GM20000 (cell line): ENCODE data around the gene SEZ6L.
A peak's percentile ranks its signal among the peaks of the same experiment; 100 is the strongest.

Source experiments
- DNase-seq: peaks from one replicate; pipeline ENCODE4 v3.0.0; 2012; ENCODE audit warnings: low spot score
- TF ChIP-seq, protein P1 (sequence below): IDR thresholded peaks from 2 replicates; pipeline ENCODE4 v1.5.1; 2012; ENCODE audit warnings: mild to moderate bottlenecking, control low read depth; ENCODE audit errors: extremely low read depth, missing control alignments

SEZ6L gene

DNA sequence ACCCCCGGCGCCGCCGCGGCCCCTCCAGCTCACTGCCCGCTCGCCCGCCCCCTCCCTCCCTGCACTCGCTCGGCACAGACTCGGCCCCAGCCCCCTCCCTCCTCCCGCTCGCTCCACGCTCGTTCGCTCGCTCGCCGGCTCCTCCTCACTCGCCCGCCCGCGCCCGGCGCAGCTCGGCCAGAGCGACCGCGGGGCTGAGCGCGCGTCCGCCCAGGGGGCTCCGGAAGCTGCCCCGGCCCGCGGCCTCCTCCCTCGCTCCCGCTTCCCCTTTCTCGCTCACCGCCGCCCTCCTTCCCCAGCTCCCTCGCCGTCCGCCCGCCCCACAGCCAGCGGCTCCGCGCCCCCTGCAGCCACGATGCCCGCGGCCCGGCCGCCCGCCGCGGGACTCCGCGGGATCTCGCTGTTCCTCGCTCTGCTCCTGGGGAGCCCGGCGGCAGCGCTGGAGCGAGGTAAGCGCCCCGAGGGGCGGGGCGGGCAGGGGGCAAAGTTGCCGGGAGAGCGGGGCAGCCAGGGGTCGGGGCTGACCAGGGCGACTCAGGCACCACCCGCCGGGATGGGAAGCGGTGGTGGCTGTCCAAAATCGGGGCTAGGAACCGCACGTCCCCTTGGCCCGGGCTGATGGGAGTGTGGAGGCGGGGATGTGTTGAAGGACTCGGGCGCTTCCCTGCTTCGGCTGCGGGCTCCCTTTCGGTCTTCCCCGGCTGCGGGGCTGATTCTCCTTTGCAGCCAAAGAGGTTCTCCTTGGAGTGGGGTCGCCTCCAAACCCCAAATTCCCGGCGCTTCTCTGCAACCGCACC, at the start of gene SEZ6L:
Gene SEZ6L, plus strand, starts transcription at position 148 of the 797 bp plus-strand sequence. Its CDS starts 208 bp downstream, at position 356.
- peak; percentile 69 for DNase-seq
- TF ChIP-seq, protein P1, sequence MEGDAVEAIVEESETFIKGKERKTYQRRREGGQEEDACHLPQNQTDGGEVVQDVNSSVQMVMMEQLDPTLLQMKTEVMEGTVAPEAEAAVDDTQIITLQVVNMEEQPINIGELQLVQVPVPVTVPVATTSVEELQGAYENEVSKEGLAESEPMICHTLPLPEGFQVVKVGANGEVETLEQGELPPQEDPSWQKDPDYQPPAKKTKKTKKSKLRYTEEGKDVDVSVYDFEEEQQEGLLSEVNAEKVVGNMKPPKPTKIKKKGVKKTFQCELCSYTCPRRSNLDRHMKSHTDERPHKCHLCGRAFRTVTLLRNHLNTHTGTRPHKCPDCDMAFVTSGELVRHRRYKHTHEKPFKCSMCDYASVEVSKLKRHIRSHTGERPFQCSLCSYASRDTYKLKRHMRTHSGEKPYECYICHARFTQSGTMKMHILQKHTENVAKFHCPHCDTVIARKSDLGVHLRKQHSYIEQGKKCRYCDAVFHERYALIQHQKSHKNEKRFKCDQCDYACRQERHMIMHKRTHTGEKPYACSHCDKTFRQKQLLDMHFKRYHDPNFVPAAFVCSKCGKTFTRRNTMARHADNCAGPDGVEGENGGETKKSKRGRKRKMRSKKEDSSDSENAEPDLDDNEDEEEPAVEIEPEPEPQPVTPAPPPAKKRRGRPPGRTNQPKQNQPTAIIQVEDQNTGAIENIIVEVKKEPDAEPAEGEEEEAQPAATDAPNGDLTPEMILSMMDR, result no peak

DNA sequence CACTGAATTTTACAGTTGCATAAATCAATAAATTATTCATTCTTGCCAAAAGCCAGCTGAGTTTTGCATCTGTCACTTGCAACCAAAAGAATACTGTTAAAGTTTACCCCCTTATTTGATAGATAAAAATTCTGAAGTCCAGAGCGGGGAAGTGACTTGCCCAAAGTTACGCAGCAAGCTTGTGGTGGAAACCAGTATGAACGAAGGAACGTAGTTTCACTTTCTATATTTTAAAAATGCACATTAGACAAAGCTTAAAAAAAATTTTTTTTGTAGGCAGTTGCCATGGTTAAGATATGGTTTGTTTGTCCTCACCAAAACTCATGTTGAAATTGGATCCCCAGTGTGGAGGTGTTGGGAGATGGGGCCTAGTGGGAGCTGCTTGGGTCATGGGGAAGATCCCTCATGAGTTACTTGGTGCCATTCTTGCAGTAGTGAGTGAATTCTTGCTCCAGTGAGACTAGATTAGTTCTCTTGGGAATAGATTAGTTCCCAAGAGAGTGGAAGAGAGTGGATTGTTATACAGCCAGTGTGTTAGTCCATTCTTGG, 46.3 kb upstream of the SEZ6L start:
- TF ChIP-seq, protein P1, result no peak
- no peak for DNase-seq

DNA sequence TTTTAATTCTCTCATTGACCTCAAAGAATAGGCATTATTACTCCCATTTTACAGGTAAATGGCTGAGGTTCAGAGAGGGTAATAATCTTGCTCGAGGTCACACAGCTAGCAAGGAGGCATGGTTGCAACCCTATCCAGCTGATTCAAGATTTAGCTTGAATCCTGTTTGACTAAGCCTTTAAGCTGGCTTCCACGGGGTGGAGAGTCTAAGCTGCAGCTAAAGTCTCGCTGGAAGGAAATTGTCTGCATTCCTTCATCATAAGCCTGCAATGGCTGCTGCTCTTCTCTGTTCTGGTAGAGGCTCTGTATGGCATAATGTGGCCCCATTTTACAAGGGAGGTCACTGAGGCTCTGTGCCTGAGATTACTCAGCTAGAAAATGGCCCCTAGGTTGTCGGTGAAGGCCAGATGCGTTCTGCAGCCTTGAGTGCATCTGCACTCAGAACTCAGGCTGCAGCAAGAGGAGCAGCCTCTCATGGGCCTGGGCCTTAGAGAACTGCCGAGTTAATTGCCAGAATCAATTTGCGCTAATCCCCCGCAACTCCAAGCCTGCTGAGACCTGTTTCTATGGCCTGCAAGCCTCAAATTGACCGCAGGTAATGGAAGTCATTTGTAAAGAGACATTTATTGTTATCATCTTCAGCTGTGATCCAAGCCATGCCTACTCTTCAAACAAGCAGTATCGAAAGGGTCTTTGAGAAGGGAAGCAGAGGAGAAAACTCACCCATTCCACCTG, 44.1 kb upstream of the SEZ6L start:
- TF ChIP-seq, protein P1, result no peak

DNA sequence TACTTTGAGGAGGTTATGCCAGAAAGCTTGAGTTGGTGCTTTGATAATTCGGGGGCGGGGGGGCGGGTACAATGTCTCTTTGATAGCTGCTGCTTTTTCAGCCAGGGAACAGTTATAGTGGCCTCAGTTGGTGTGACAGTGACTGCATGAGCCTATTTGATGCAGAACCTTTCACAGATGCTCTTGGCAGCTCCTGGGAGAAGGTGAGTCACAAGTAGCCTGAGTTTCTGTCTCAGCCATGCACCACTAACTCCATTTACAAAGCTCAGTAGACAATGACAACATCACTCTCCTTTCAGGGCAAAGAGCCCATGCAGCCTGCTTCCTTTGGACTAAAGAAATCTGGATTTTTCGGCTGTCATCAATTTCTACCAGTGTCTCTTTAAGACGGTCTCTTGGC, 42.1 kb upstream of the SEZ6L start:
- TF ChIP-seq, protein P1, result no peak
- no peak for DNase-seq

More for the DNA sequence above, 44.1 kb upstream of the SEZ6L start:
- no peak for DNase-seq

DNA sequence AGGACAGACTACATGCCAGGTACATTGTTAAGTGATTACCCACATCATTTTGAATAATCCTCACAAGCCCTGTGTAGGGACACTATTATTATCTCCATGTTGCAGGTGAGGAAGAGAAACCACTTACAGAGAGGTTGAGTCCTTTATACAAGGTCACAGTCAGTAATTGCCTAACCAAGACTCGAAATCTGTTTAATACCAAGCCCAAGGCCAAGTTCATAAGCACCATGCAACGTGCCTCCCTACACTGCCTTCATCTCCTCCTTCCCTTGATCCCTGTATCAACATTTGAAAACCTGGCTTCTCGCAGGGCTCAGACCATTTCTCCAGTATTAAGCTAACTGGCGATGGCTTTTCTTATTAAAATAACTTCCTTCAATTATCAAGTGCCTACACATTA, 41.7 kb upstream of the SEZ6L start:
- DNase-seq, result no peak
- TF ChIP-seq, protein P1, result no peak

DNA sequence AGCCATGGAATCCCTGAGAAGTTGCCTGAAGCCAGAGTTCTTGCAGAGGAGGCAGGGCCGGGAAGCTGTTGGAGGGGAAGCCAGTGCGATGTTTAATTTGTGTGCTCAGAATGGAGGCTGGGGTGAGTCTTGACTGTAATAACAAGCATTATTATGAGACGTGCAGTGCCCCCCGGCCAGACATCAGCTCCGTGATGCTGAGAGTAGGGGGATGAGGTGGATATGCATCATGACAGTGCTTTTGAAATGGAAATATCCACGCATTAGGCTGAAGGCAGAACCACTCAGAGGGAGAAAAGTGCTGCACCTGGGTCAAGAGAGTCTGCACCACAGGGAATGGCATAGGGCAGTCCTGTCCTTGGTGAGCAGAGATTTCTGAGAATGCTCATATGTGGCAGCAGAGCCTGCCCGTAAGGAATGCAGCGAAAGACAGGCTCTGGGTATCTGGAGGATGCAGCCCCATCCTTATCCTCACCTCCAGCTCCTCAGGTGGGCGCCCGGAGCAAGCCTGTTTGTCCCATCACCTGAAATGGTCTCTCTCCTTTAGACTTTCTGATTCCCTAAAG, 37.6 kb upstream of the SEZ6L start:
- DNase-seq, result no peak
- TF ChIP-seq, protein P1, result no peak

DNA sequence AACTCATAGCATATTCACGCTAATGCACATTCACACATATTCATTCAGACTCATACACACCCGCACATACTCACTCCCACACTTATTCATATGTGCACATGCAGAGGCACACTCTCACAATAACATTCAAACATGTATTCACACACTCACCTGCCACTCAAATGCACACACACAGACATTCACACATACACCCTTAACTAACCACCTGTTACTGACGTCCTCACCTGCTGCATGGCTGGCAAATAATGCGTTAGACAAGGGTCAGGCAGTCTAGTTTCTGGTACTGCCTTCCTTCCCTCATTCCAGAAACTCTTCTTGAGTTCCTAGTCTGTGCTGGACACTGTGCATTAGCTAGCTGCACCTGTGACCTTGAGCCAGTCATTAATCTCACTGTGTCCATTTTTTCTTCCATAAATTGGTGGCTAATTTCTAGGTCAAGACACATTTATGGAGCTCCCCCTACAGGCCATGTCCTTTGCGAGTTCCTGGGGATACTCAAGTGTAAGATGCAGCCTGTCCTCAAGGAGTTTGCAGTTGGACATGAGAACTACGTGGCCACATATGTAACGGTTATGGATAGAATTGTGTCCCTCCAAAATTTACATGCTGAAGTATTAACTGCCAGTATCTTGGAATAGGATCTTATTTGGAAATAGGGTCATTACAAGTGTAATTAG, 34.5 kb upstream of the SEZ6L start:
- TF ChIP-seq, protein P1, result peak; percentile 29
- no peak for DNase-seq
